Erythroblast (primary cell): ENCODE measurements around the gene CTNND2.
"Not testable (repeated sequence)": the region's sequence is repeated elsewhere in the genome, so short reads cannot be mapped to it uniquely, and the experiment has no call there.

ENCODE experiments used
- DNase-seq, 2 experiments: peaks; one replicate each; lab custom pipeline; 2025; lab: John Stamatoyannopoulos, UW
- GATA1 ChIP-seq: IDR thresholded peaks from 2 replicates; pipeline ENCODE4 v1.6.1; 2011; ENCODE audit warnings: low read depth, mild to moderate bottlenecking, control low read depth, low read length, moderate library complexity
- POLR2A ChIP-seq: IDR thresholded peaks from 2 replicates; pipeline ENCODE4 v1.6.1; 2011; ENCODE audit warnings: mild to moderate bottlenecking, low read length

Gene CTNND2

DNA sequence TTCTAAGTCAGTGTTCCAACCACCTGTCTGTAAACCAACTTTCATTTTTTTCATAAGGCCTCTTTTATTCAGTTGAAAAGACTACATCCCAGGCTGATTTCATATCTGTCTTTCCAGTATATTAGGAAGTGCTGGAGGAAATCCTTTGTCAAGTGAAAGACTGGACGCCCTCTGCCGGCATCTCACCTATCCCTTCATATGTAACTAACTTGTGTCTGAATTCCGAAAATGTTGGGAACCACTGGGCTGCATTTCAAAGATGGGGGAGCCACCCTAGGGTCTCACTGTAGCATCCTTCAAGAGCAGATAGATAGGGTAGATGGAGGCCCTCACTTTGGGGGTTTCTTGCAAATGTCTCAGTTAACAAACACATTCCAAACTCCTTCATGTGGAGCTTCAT lies 569.8 kb downstream of the CTNND2 start:
- TF ChIP-seq POLR2A (no peak), GATA1 (no peak)
- DNase-seq, result no peak

DNA sequence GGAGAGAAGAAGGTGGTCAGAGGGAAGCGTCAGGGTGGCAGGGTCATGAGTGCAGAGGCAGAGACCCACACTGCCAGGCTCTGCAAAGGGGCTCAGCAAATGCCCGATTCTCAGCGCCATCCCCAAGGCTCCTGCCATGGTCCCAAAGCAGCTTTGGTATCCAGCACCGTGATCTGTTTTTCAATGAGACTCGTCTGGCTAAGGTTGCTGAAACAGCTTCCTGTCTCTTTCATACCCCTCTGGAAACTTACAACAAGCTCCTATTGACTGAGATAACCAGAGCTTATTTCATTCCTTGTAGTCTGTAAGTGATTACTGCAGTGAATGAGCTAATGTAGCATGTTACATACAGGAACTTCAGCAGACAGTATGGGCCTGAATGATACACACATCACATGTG lies 574.6 kb downstream of the CTNND2 start:
- no peak for DNase-seq
- TF ChIP-seq GATA1 (no peak), POLR2A (no peak)

DNA sequence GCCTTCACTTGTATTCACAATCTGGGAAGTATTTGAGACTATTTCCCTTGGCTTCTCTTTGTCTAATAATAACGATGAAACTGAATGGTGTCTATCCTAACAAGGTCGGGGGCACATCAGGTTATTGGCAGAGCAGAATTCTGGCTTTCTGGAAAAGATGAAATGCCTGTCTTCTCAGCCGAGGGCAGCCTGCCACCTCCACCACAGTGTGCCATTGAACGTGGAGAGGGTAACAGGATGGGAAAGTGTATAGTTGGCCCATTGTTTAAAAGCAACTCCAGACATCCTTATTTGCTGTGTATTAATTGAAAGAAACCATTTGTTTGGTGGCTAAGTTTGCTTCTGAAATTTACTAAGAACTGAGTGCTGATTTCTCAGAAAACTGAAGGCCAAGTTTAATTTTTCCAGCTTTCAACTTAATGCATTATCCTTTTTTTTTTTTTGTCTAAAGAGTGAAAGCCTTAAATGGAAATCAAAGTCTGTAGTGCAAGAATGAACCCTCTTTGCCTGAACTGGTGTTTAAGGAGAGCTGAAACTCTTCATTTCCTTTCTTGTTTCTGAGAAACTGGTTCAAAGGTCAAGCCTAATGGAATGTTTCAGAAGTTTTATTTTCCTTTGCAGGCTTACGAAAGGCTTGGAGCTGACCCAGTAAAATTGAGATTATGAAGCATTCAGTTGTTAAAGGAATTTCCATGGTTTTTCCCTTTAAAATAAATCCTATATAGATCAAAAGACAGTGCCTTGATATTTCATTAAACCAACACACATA lies 579.5 kb downstream of the CTNND2 start:
- DNase-seq, result no peak
- TF ChIP-seq GATA1, result no peak
- TF ChIP-seq POLR2A, result no peak

GRCh38 chr5:11323761-11324160 lies 580.5 kb downstream of the CTNND2 start:
- TF ChIP-seq POLR2A (no peak), GATA1 (no peak)
- no peak for DNase-seq

- DNase-seq, result no peak
- no peak for TF ChIP-seq POLR2A
- no peak for TF ChIP-seq GATA1
Measured at GRCh38 chr5:11322133-11322532, 582.1 kb downstream of the CTNND2 start.

DNA sequence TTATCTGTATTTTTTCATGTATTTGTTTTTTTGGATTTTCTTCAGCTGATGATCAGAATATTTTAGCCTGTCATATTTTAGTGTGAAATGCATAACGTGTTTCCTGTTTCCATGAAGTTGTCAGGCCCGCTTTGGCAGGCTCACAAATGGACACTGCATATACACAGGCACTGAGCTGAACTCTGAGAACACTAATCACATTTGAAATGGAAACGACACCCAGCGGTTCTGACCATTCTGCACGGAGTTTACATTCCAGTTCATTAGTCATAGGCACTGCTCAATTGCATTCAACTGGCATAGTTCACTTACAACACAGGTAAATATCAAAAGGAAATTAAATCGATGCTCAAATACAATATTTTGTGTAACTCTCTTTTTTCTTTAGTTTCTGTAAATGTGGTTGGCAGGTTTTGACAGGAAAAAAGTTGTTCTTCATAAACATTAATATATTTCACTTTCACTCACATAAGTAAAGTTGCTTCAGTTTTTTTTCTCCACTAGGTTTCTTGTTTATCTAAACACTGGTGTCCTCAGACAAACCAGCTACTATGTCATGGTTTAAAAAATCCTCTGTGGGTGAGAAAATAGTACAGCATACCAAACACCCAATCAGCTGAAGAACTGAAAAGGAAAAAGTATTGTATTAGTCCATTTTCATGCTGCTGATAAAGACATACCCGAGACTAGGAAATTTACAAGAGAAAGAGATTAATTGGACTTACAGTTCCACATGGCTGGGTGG lies 584.2 kb downstream of the CTNND2 start:
- no peak for DNase-seq
- TF ChIP-seq GATA1 (no peak), POLR2A (no peak)

- DNase-seq, result not testable (repeated sequence)
Measured at GRCh38 chr5:11313694-11314093, 590.6 kb downstream of the CTNND2 start.

DNA sequence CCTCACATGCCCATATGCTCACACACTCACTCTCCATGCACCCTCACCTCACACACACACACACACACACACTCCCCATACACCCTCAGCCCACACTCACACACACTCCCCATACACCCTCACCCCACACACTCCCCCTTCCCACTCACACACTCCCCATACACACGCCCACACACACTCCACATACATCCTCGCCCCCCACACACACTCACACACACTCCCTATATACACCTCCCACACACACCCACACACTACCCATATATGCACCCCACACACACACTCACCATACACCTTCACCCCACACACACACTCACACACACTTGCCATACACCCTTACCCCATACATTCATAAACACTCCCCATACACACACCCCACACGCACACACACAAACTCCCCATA lies 592.5 kb downstream of the CTNND2 start:
- TF ChIP-seq GATA1, result no peak
- no peak for DNase-seq

DNA sequence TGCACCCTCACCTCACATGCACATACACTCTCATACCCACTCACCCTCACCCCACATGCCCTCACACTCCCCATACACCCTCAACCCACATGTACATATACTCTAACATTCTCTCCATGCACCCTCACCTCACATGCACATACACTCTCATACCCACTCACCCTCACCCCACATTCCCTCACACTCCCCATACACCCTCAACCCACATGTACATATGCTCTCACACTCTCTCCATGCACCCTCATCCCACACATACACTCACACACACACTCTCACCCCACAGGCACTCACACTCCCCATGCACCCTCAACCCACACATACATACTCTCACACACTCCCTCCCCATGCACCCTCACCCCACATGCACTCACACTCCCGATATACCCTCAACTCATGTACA lies 593.0 kb downstream of the CTNND2 start:
- no peak for TF ChIP-seq POLR2A
- no peak for TF ChIP-seq GATA1
- DNase-seq, result no peak

- DNase-seq, result no peak
- TF ChIP-seq GATA1 (no peak), POLR2A (no peak)
Measured at GRCh38 chr5:11310158-11310557, 594.1 kb downstream of the CTNND2 start.

DNA sequence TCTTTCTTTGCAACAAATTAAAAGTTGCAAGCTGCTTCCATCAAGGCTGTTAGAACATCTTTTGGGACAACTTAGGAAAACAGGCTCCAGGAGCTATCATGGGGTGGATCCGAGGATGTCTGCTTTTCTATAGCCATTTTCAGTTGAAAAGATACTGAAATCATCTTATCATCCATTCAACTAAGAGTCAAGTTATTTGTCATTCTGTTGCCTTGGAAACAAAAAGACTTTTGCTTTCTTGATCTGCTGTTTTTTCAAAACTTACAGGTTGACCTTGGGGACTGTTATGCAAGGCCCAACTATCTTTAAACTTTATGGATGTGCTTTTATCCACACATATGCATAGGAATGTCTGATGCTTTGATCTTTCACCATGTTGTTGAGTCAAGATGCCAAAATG lies 597.9 kb downstream of the CTNND2 start:
- TF ChIP-seq GATA1 (no peak), POLR2A (no peak)
- no peak for DNase-seq

DNA sequence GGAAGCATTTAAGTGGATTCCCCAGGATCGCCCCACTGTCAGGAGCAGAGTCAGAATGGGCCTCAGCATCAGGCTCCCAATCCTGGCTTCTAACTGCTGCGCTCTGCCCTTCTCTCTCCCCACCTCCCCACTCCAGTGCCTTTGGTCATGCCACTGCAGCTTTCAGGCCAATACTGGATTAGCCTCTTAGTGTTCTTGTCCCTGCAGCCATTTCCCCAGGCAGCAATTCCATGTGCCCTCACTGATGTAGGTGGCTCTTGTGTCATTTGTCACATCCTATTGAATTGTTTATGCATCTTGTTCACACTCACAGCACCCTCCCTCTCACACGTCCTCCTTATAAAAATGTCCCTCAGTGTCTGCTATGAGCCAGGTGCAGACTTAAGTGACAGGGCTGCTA lies 599.0 kb downstream of the CTNND2 start:
- TF ChIP-seq POLR2A (no peak), GATA1 (no peak)

GRCh38 chr5:11304641-11305040 lies 599.6 kb downstream of the CTNND2 start:
- no peak for TF ChIP-seq GATA1
- TF ChIP-seq POLR2A, result no peak
- DNase-seq, result no peak

More for the DNA sequence above, 599.0 kb downstream of the CTNND2 start:
- no peak for DNase-seq

DNA sequence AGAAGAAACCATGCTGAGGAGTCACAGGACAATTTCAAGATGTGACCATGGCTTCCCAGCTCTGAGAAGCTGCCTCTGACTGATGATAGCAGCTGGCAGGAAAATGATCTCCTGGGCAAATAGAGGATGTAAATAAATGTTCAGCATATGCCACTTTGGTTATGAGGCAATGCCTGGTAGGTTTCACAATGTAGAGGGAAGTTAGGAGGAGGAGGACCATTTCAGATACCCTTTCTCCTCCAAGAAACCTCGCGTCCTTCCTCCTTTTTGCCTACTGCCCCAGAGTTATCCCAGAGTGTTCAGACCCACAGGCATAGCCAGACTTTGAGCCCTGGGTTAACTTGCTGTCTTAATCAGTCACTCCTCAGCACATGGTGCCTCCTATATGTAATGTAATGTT lies 601.6 kb downstream of the CTNND2 start:
- DNase-seq, result no peak
- no peak for TF ChIP-seq POLR2A
- TF ChIP-seq GATA1, result no peak
